ENCODE results near the gene SAMD4A. TPM values are rescaled to one million over a fixed set of nuclear protein-coding genes. Genes with fewer than 3 reads are reported as not detected.

The SAMD4A gene
- total RNA-seq, 1 donor from 2014 or later = 59.2 TPM

DNA sequence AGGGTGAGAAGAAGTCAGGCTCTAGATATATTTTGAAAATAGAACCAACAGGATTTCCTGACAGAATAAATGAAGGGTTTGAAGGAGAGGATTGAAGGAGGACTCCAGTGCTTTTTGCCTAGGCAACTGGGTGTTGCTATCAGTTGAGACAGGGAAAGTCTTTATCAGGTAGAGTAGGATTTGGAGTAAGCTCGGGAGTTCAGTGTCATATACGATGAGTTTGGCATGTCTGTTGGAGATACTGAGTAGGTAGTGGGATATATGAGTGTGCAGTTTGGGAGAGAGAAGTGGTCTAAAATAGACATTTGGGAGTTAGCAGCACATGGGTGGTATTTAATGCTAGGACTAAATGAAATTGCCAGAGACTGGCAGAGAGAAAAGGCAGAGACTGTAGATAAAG is 141.2 kb downstream of the SAMD4A start:
- no peak for ATAC-seq
- intact Hi-C loops (cut with DNase I) = no loop called here

DNA sequence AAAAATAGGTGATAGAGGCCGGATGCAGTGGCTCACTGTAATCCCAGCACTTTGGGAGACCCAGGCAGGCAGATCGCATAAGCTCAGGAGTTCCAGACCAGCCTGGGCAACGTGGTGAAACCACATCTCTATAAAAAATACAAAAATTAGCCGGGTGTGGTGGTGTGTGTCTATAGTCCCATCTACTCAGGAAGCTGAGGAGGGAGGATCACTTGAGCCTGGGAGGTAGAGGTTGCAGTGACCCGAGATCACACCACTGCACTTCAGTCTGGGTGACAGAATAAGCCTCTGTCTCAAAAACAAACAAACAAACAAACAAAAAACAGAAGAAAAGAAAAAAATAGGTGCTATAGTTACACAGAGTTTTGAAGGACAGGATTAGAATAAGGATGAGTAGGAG is 142.1 kb downstream of the SAMD4A start:
- DNase-seq (ENCODE audit: low spot score) (no peak), ATAC-seq (no peak)
- intact Hi-C loops (cut with DNase I) = no loop called here

More for the DNA sequence above, 141.2 kb downstream of the SAMD4A start:
- no peak for DNase-seq (ENCODE audit: low spot score)

DNA sequence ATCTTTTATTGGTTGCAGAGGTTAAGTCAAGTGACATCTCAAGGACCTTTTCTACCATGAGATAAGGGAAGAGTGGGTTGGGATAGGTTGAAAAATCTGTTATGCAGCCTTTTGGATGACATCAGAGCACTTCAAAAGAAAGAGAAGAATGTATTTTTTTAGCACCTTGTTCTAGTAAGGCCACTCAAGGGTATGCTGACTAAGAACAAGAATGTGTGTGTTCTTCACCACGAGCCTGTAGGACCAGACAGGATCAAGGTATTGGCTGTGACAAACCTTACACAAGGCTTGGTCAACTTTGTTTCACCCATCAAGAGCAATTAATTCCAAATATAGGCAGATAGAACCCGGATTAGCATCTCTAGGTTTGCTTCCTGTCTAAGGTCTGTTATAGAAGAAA is 142.5 kb downstream of the SAMD4A start:
- no peak for ATAC-seq

DNA sequence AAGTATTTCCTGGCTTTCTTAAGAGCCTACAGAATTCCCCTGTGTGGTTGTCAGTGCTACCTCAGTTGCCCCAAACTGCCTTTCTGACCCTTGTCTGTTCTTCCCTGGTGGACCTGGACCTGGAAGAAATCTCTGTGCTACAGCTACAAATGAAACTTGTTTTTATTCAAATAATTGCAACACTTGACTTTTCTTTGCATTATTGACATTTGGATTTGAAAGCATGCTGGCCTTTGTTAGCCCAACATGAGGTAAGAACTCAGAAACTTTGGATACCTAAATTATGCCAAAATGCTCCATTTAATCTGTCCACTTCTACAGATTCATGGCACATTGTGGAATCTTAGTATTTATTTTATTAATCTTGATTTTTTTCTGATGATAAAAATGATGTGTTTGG is 142.9 kb downstream of the SAMD4A start:
- intact Hi-C loops (cut with DNase I) = no loop called here
- ATAC-seq = no peak
- DNase-seq (ENCODE audit: low spot score) = no peak

More for the DNA sequence above, 142.5 kb downstream of the SAMD4A start:
- no peak for DNase-seq (ENCODE audit: low spot score)
- intact Hi-C loops (cut with DNase I) = no loop called here

DNA sequence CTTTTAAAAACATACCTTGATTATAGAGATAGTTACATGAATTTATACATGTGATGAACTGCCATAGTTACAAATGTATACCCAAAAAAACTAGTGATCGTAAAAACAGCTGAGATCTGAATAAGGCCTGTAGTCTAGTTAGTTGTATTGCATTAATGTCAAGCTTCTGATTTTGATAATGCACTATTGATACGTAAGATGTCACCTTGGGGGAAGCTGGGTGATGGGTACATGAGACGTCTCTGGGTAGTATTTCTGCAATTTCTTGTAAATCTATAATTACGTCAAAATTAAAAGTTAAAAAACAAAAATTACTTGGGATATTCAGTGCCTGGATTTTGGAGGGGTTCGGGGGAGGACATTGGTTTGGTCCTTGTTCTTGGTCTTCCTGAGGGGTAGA is 144.4 kb downstream of the SAMD4A start:
- no peak for ATAC-seq
- intact Hi-C loops (cut with DNase I) = no loop called here
- no peak for DNase-seq (ENCODE audit: low spot score)

DNA sequence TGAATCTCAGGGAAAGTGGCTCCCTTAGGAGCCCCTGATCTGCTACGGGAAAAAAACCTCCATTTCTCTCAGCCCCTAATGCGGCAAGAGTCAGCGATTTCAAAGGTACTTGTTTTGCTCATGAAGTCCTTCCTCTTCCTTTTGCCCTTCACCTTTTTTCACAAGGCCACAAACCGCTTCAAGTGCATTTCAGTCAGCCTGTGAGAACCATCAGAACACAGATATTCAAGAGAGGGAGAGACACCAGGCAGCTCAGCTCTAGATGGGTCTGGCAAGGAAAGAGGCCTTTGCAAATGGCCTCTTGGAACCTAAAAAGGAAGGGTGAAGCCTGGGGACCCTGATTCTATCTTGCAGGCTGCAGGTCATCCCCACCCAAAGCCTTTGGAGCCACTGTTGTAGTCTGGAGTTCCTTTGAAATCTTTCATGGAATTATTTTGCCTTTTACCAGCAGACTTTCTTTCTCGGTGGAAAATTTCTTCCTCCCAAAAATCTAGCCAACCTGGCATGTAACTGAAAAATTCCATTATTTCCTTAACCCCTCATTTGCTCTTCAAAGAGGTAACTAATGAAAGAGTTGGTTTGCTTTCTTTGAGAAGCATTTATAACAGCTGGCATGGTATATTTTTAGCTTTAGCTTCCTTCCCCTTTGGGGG is 145.0 kb downstream of the SAMD4A start:
- peak; percentile 19 for ATAC-seq
- intact Hi-C loops (cut with DNase I) = no loop called here
- no peak for DNase-seq (ENCODE audit: low spot score)

DNA sequence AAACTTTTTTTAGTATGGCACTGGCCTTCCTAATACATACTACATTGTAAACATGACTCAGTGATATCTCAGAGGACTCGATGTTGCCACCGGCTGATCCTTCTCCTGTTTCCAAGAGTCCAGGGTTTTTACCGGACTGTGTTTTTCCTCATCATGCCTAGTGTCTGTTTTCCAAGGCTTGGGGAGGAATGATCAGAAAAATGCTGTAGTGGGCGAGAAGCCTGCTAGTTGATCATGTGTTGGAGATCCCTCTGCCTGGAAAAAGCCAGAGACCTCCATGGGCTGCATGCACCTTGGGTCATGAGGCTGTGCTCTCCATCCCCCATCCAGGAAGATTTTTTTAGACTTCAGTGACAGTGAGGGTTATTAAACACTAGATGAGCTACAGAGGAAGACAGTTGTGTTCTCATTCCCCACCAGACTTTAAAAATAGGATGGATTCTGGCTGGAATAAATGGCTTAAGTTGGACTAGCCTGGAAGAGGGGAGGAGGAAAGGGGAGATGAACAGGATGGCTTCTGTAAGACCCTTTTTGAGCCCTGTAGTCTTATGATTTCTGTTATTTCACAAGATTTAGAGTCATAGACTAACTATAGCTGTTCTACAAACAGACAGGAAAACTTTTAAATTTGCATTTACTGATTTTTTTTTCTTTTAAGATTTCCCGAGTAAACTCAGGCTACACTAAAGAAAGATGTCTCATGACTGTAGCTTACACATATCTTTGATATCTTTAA is 145.7 kb downstream of the SAMD4A start:
- DNase-seq (ENCODE audit: low spot score) = no peak

DNA sequence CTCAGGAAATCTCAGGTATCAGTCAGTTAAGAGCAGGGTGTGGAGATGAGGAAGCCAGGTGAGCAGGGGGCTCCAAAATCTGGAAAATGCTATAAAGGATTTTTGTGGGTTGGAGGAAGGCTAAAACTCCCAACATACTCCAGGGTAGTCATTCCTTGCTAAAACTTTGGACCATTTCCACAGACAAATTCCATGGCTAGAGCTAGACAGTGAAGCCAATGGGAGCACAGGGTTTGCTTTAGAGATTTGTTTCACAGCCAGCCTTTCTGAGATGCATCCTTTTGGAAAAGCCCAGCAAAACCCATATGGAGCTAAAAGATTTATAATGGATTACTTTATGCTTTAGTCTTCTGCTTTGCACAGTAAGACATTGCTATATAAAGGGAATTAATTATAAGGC is 146.5 kb downstream of the SAMD4A start:
- DNase-seq (ENCODE audit: low spot score) (no peak), ATAC-seq (peak; percentile 66)
- intact Hi-C loops (cut with DNase I) = no loop called here

More for the DNA sequence above, 145.7 kb downstream of the SAMD4A start:
- intact Hi-C loops (cut with DNase I) = no loop called here
- ATAC-seq = peak; percentile 83

DNA sequence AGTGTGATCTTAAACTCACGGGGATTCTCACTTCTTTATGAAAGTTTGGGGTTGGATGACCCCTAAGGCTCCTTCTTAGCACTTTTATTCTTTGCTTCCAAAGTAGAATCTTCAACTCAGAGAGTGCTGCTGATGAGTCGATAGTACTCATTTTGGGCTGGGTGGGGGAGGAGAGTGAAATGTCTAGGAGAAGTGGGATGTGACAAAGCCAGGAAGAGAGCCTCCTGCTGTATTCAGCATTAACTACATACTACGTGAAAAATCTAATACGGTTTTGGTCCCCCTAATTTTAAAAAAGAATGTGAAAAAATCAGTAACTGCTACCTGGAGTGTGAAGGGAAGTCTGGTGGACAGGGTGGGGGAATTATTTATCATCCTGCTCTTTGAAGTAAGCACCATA is 148.3 kb downstream of the SAMD4A start:
- intact Hi-C loops (cut with DNase I) = no loop called here
- peak; percentile 38 for ATAC-seq
- DNase-seq (ENCODE audit: low spot score) = no peak

DNA sequence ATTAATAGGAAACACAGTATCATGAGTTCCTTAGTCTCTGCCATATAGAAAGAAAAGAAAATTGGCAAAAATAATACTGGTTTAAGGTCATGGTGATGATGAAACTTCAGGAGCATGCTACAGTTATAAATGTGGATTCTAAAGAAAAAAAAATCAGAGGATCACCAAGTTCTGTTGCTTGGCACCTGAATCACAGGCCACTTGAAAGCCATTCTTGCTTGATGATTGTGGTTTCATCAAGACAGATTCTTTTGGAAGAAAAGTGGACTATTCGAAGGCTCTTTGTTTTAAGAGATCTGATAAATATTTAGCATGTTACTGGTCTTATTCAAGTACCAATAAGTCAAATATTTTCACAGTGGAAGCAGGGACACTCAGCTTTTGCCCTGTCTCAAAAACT is 148.9 kb downstream of the SAMD4A start:
- DNase-seq (ENCODE audit: low spot score) (no peak), ATAC-seq (no peak)
- intact Hi-C loops (cut with DNase I) = no loop called here

DNA sequence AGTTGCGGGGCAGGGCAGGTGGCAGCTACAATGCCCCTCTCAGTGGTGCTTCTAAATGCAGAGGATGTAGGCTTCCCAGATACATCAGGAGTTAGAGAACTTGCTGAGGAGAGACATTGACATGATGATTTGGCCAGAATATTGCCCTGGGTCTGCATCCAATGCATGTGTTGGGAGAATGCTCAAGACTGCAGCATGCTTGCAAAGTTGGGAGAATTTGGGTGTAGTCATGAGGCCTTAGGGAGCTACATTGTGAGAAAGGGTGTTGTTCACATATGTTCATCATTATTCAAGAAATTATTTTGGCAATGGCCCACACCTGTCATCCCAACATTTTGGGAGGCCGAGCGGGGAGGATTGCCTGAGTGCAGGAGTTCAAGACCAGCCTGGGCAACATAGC is 149.9 kb downstream of the SAMD4A start:
- ATAC-seq = no peak
- DNase-seq (ENCODE audit: low spot score) = no peak
- intact Hi-C loops (cut with DNase I) = no loop called here

DNA sequence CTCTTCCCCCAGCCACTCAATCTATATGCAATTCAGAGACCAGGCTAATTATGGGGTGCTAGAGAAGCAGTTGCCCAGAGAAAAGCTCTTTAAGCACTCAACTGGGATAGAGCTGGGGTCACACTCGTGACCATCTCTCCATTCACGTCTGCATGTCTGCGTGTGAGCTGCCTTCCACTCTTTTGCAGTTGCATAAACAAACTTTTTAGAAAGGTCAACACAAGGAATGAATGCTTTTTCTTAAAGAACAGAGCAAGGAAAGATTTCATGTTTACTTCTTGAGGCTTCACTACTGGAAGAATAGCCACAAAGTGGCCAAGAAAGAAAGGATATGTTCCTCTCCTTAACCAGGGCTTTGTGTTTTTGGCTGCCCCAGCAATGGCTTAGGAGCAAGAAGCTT is 151.1 kb downstream of the SAMD4A start:
- intact Hi-C loops (cut with DNase I) = no loop called here
- ATAC-seq (peak; percentile 42), DNase-seq (ENCODE audit: low spot score) (no peak)

DNA sequence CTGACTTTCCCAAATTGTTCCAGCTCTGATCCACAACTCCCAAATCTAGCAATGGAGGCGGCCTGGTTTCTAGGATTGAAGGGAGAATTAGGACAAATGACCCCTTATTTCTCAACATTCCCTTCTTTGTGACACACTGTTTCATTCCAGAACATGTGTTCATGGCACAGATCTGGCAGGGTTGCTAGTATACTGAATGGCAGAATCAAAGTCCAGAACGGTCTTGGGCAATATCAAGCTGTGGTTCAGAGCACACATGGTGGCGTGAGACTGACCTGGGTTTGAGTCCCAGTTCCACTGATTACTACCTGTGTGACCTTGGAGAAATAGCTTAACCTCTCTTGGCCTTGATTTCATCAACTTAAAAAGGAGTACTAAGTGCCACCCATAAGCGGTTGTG is 152.5 kb downstream of the SAMD4A start:
- DNase-seq (ENCODE audit: low spot score) = no peak
- no peak for ATAC-seq
- intact Hi-C loops (cut with DNase I) = no loop called here

DNA sequence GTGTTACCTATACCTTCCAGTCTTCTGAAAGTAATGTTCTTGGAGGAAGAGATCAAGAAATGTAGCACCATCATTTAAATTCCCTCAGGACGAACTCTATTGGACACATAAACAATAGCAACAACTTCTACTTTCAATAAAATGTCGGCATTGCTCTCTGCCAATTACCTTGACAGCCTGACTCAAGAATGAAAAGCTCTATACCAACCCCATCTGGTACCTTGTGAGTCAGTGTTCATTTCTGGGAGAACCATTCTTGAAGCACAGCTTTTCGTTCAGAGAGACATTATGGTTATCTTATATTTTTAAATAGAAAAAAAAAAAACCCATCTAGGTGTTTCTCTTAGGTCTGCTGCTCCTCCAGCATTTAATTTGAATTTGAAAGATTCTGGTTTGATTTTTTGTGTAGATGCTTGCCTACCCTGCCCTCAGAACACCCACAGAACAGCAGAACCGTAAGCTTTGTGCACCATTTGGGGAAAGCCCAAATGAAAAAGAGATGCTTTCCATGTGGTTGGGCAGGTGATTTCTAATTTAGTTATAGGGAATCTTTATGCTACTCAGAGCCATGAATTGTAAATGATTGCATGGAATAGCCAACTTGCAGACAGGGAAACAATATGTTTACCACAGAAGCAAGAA is 156.0 kb downstream of the SAMD4A start:
- intact Hi-C loops (cut with DNase I) = no loop called here
- DNase-seq (ENCODE audit: low spot score) (no peak), ATAC-seq (peak; percentile 68)

DNA sequence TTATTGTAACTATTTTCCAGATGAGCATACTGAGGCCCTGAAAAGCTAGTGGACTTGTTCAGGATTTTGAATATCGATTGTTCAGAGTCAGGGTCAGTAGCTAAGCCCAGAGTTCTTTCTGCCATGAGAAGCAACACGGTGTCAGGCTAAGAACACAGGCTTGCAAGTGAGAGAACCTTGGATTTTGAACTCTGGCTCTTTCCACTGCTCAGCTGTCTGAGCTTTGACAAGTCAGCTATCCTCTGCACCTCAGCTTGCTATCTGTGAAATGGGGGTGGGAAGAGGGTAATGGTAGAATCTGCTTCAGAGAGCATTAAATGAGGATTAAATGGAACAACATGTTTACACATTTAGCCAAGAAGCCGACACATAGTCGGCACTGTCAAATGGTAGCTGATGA is 157.2 kb downstream of the SAMD4A start:
- ATAC-seq (no peak), DNase-seq (ENCODE audit: low spot score) (no peak)
- intact Hi-C loops (cut with DNase I) = no loop called here

DNA sequence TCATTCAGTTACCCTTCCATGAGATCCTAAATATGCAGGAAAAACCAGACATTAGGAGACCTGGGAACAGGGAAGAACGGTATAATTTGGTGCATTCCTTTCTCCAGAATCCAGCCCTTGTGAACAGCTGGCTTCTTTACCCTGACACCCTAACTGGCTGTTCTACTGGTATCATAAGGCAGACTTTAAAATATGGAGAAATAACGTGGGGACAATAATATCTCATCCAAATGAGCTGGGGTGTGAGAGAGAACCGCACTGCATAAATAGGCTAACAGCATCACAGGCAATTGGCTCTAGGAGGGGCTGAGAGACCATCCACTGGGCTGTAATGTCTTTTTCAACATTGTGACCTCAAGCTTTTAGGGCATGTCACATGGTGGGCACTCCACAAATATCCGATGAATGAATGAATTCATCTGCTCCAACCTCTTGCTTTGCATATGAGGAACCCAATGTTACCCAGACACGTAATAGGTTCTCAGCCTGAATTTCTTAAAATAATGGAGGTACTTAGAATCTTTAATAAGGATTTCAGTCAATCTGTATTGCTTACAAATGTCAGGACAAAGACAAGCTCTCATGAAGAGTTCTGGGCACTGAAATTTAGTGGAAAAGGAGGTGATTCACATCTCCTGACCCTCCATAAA is 157.9 kb downstream of the SAMD4A start:
- DNase-seq (ENCODE audit: low spot score) = no peak
- intact Hi-C loops (cut with DNase I) = no loop called here
- no peak for ATAC-seq

DNA sequence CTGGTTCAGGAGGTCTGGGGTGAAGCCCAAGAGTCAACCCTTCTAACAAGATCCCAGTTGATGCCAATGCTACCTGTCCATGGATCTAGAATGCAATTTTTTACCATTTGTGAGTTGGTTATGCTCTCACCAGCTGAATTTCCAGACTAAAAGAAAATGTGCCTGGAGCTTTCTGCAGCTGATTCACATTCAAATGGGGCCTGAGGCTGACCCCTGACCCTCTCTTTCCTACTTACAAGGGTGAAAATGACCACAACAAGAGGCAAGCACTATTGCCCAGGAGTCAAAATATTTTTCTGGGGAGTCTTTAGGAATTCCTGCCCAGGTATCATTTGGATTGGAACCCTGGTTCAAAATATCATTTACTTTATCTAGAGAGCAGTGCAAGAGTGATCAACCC is 159.1 kb downstream of the SAMD4A start:
- no peak for ATAC-seq

DNA sequence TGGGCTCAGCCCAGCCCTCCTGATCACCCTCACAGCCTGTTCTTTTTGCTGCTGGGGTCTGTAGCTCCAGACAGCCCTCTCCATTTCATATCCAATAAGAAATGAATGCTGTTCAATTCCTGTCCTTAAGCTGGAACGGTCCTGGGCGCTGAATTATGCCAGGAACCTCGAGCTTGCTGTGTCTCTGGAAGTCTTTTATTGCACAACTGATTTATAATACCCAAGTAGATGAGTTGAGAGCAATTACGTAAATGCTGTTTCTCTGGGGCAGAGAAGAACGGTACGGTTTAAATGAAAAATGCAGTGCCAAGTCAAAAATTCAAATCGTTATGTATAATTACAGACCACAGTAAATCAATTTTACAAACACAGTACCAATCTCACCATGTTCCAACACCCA is 161.0 kb downstream of the SAMD4A start:
- no peak for DNase-seq (ENCODE audit: low spot score)
- no peak for ATAC-seq
- intact Hi-C loops (cut with DNase I) = no loop called here

More for the DNA sequence above, 159.1 kb downstream of the SAMD4A start:
- intact Hi-C loops (cut with DNase I) = no loop called here
- no peak for DNase-seq (ENCODE audit: low spot score)

DNA sequence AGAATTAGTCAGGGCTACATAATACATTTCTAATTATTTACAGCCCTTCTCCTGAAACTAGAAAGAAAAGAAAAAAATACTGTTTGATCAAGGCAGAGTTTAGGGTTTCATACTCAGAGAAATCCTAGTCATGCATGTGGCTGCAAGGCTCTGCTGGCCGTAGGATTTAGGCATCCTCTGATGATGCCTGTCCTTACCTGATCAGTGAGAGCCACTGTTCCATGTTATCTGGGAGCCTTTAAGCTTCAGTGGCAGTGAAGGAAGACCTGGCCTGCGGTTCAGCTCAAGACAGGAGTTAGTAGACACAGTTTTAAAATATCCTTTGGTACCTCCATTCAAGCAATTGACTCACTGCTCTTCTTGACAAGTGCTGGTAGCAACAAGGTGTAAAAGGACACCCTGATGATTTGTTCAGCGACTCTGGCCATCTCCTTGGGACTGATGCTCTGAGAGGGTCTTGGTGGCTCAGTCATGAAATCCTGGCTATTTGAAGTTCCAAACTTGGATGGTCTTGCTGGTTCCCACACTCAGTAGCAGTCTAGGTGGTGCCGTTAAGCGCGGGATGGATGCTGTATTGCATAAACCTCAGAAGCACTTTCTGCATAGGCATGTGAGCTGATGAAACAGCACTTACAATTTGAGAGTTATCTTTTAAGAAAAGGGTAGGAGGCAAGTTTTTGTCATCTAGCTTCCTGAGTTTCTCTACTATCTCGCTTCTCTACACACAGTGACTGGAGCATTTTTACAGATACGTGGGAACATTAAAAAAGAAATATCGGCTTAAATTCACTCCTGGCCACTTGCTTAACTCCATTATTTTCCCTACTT is 162.0 kb downstream of the SAMD4A start:
- DNase-seq (ENCODE audit: low spot score) (no peak), ATAC-seq (no peak)
- intact Hi-C loops (cut with DNase I) = no loop called here

Data from sciatic nerve (tissue), 2 donors.